Fibroblast of skin of left quadriceps (primary cell): Measurements from ENCODE around the gene MLLT6.

Source experiments
- DNase-seq, 2 experiments: peaks; one replicate each; pipeline ENCODE4 v3.0.0-alpha.2; 2013; ENCODE audit warnings: low read depth in 2 of 2

MLLT6 gene

GRCh38 chr17:38741921-38742410 is 36.9 kb downstream of the MLLT6 start:
- no peak for DNase-seq

GRCh38 chr17:38742411-38743308 is 37.6 kb downstream of the MLLT6 start:
- peak; percentile 85 for DNase-seq

- DNase-seq = no peak
These were observed 38.6 kb downstream of the MLLT6 start for GRCh38 chr17:38743556-38744171.

- DNase-seq = no peak
These were observed 40.5 kb downstream of the MLLT6 start for GRCh38 chr17:38745545-38745944.

GRCh38 chr17:38746004-38746848 is 41.2 kb downstream of the MLLT6 start:
- DNase-seq = no peak

- no peak for DNase-seq
These were observed 41.9 kb downstream of the MLLT6 start for GRCh38 chr17:38746849-38747462.

- no peak for DNase-seq
These were observed 42.5 kb downstream of the MLLT6 start for GRCh38 chr17:38747463-38748148.

GRCh38 chr17:38748149-38748891 is 43.2 kb downstream of the MLLT6 start, which contains the start of gene PCGF2:
PCGF2 (minus strand) TSS chr17:38748336; CDS start chr17:38740402, 7,934 bp downstream.
- DNase-seq = peak; percentile 80 to 81

- no peak for DNase-seq
These were observed 43.8 kb downstream of the MLLT6 start for GRCh38 chr17:38748892-38749222.

- DNase-seq = no peak
These were observed 44.4 kb downstream of the MLLT6 start for GRCh38 chr17:38749223-38750043.

GRCh38 chr17:38750044-38750311 is 44.9 kb downstream of the MLLT6 start:
- no peak for DNase-seq

- no peak for DNase-seq
These were observed 45.4 kb downstream of the MLLT6 start for GRCh38 chr17:38750312-38751121.

- no peak for DNase-seq
These were observed 46.2 kb downstream of the MLLT6 start for GRCh38 chr17:38751144-38751807.

- DNase-seq = peak; percentile 68 to 73
These were observed 46.8 kb downstream of the MLLT6 start for GRCh38 chr17:38751808-38752307.

- peak; percentile 99 for DNase-seq
These were observed 47.4 kb downstream of the MLLT6 start, which contains the start of gene PSMB3 for GRCh38 chr17:38752308-38753070. PSMB3 (plus strand) TSS chr17:38752741; CDS start chr17:38752827, 86 bp downstream.

- DNase-seq = no peak
These were observed 48.0 kb downstream of the MLLT6 start for GRCh38 chr17:38753071-38753506.

- DNase-seq = no peak
These were observed 56.5 kb downstream of the MLLT6 start for GRCh38 chr17:38761612-38762011.
